Measurements from ENCODE around the gene GSK3B.

- TF ChIP-seq POLR2AphosphoS5 (IDR thresholded peaks at IDR 0.05; ENCODE audit: low read depth, low read length) = no peak
- no peak for TF ChIP-seq POLR2A (IDR thresholded peaks at IDR 0.05; ENCODE audit: low read depth, low read length)
- no peak for TF ChIP-seq SPI1 (IDR thresholded peaks at IDR 0.05; ENCODE audit: low read depth, low read length)
- TF ChIP-seq TAF1 (IDR thresholded peaks at IDR 0.05; ENCODE audit: low read depth, low read length) = no peak
- TF ChIP-seq POU2F2 (IDR thresholded peaks at IDR 0.05; ENCODE audit: low read depth, low read length) = no peak
- no peak for TF ChIP-seq PAX5 (IDR thresholded peaks at IDR 0.05; ENCODE audit: insufficient read depth, low read length, severe bottlenecking)
Observed at GRCh38 chr3:119817071-119817470, 277.2 kb downstream of the GSK3B start.
